ENCODE data around the gene C11orf21. TPM values are rescaled to one million over a fixed set of nuclear protein-coding genes. Genes with fewer than 3 reads are reported as not detected.

C11orf21 gene
- total and polyA plus RNA-seq, 10 of the 15 experiments (the other 5 are each of a cell fraction or from before 2014, with no cell fraction given) = 0.04 to 0.26 (median 0.11) TPM; not detected in 7

DNA sequence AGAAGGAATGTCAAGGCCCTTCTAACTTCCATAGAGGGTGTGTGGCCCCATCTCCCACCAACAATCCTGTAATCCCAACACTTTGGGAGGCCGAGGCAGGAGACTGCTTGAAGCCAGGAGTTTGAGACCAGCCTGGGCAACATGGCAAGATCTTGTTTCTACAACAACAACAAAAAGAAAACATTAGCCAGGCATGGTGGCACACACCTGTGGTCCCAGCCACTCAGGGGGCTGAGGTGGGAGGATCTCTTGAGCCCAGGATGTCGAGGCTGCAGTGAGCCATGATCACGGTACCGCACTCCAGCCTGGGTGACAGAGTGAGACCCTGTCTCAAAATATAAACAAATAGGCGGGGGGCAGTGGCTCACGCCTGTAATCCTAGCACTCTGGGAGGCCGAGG is 17.0 kb upstream of the C11orf21 start:
- DNase-seq (ENCODE audit: low read depth, low spot score) (no peak), FAIRE-seq (no peak), ATAC-seq (no peak)
- H3K9ac ChIP-seq (ENCODE audit: control insufficient read depth, insufficient read depth, low read length) = no peak overlapping the region
- no peak overlapping the region for H3K4me2 ChIP-seq (ENCODE audit: control insufficient read depth, insufficient read depth)
- ChIA-PET SMC1A (ENCODE audit: uncharacterized antibody, unreplicated experiment) (no interaction called here), CTCF (no interaction called here), POLR2A (no interaction called here), RAD21 (ENCODE audit: unreplicated experiment) (no interaction called here)
- H3K27me3 ChIP-seq (replicated peaks in 1 of 2; ENCODE audit: control insufficient read depth in 2 of 2, insufficient read depth in 2 of 2, low read length in 1 of 2) = no peaks in the 10 kb centered on the region
- in situ Hi-C loops (cut with MboI) = no loop called here
- BruUV-seq (replicated peaks) = no TSS peak
- no peaks in the 10 kb centered on the region for H3K79me2 ChIP-seq (ENCODE audit: control insufficient read depth, insufficient read depth, low read length)
- H4K20me1 ChIP-seq (ENCODE audit: control insufficient read depth, insufficient read depth) = no peaks in the 10 kb centered on the region
- TF ChIP-seq, protein P1, sequence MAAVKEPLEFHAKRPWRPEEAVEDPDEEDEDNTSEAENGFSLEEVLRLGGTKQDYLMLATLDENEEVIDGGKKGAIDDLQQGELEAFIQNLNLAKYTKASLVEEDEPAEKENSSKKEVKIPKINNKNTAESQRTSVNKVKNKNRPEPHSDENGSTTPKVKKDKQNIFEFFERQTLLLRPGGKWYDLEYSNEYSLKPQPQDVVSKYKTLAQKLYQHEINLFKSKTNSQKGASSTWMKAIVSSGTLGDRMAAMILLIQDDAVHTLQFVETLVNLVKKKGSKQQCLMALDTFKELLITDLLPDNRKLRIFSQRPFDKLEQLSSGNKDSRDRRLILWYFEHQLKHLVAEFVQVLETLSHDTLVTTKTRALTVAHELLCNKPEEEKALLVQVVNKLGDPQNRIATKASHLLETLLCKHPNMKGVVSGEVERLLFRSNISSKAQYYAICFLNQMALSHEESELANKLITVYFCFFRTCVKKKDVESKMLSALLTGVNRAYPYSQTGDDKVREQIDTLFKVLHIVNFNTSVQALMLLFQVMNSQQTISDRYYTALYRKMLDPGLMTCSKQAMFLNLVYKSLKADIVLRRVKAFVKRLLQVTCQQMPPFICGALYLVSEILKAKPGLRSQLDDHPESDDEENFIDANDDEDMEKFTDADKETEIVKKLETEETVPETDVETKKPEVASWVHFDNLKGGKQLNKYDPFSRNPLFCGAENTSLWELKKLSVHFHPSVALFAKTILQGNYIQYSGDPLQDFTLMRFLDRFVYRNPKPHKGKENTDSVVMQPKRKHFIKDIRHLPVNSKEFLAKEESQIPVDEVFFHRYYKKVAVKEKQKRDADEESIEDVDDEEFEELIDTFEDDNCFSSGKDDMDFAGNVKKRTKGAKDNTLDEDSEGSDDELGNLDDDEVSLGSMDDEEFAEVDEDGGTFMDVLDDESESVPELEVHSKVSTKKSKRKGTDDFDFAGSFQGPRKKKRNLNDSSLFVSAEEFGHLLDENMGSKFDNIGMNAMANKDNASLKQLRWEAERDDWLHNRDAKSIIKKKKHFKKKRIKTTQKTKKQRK (IDR thresholded peaks at IDR 0.05; ENCODE audit: low read depth, low read length) = no peak
- no peak for TF ChIP-seq RAD21 (IDR thresholded peaks at IDR 0.05; ENCODE audit: insufficient read depth, low read depth, low read length)
- TF ChIP-seq TBL1XR1 (IDR thresholded peaks at IDR 0.05; ENCODE audit: low read depth, low read length) = no peak
- no peak for TF ChIP-seq KAT2A (conservative IDR thresholded peaks at IDR 0.05; ENCODE audit: control insufficient read depth, low read depth, low read length)
- H3K4me1 ChIP-seq (ENCODE audit: control insufficient read depth, insufficient read depth, low read length) = no peaks in the 10 kb centered on the region
- no peaks in the 10 kb centered on the region for H3K36me3 ChIP-seq (ENCODE audit: control insufficient read depth in 2 of 2, insufficient read depth in 2 of 2, low read length in 1 of 2)
- intact Hi-C loops (cut with micrococcal nuclease; ENCODE audit: unreplicated experiment) = no loop called here
- no peaks in the 10 kb centered on the region for H3K9me3 ChIP-seq (replicated peaks; ENCODE audit: control insufficient read depth, insufficient read depth, low read length)
- no peak overlapping the region for H2AFZ ChIP-seq (ENCODE audit: control insufficient read depth, low read depth, low read length)
- WGBS (ENCODE audit: insufficient coverage, insufficient replicate concordance, low lambda C conversion rate, missing lambda C conversion rate) = 23% methylated on average over 7 of the region's 7 CpGs
- no peak overlapping the region for H3K27ac ChIP-seq (ENCODE audit: control insufficient read depth, insufficient read depth)
- no peak overlapping the region for H3K4me3 ChIP-seq

DNA sequence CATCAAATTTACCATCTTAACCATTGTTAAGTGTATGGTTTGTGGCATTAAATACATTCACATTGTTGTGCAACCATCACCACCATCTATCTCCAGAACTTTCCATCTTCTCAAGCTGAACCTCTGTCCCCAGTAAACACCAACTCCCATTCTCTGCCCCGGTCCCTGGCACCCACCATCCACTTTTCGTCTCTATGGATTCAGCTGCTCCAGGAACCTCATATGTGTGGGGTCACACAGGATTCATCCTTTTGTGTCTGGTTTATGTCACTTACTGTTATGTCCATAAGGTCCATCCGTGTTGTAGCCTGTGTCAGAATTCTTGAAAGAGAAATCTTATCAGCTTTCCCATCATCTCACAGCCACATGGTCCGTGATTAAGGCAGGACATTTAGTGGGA is 16.4 kb upstream of the C11orf21 start:
- 17% methylated on average over 4 of the region's 4 CpGs for WGBS (ENCODE audit: insufficient coverage, insufficient replicate concordance, low lambda C conversion rate, missing lambda C conversion rate)
- no peak for ATAC-seq
- ChIA-PET POLR2A (no interaction called here), SMC1A (ENCODE audit: uncharacterized antibody, unreplicated experiment) (no interaction called here), CTCF (no interaction called here), RAD21 (ENCODE audit: unreplicated experiment) (no interaction called here)
- FAIRE-seq = no peak
- no peaks in the 10 kb centered on the region for H3K4me1 ChIP-seq (ENCODE audit: control insufficient read depth, insufficient read depth, low read length)
- no peaks in the 10 kb centered on the region for H3K79me2 ChIP-seq (ENCODE audit: control insufficient read depth, insufficient read depth, low read length)
- H4K20me1 ChIP-seq (ENCODE audit: control insufficient read depth, insufficient read depth) = no peaks in the 10 kb centered on the region
- no peak overlapping the region for H3K4me2 ChIP-seq (ENCODE audit: control insufficient read depth, insufficient read depth)
- H3K27ac ChIP-seq (ENCODE audit: control insufficient read depth, insufficient read depth) = no peak overlapping the region
- no peaks in the 10 kb centered on the region for H3K9me3 ChIP-seq (replicated peaks; ENCODE audit: control insufficient read depth, insufficient read depth, low read length)
- DNase-seq (ENCODE audit: low read depth, low spot score) = no peak
- no peak overlapping the region for H3K4me3 ChIP-seq
- no TSS peak for BruUV-seq (replicated peaks)
- intact Hi-C loops (cut with micrococcal nuclease; ENCODE audit: unreplicated experiment) (no loop called here), in situ Hi-C loops (cut with MboI) (no loop called here)
- H3K36me3 ChIP-seq (ENCODE audit: control insufficient read depth in 2 of 2, insufficient read depth in 2 of 2, low read length in 1 of 2) = no peaks in the 10 kb centered on the region
- no peaks in the 10 kb centered on the region for H3K27me3 ChIP-seq (replicated peaks in 1 of 2; ENCODE audit: control insufficient read depth in 2 of 2, insufficient read depth in 2 of 2, low read length in 1 of 2)
- H2AFZ ChIP-seq (ENCODE audit: control insufficient read depth, low read depth, low read length) = no peak overlapping the region
- H3K9ac ChIP-seq (ENCODE audit: control insufficient read depth, insufficient read depth, low read length) = no peak overlapping the region
- TF ChIP-seq BHLHE40 (IDR thresholded peaks at IDR 0.05; ENCODE audit: borderline replicate concordance in 1 of 2, low read depth in 2 of 2, low read length in 1 of 2) (no peak), RBBP5 (conservative IDR thresholded peaks at IDR 0.05) (no peak), TAF1 (IDR thresholded peaks at IDR 0.05; ENCODE audit: borderline replicate concordance, low read depth, low read length) (no peak), LARP7 (IDR thresholded peaks at IDR 0.05) (no peak), IRF4 (IDR thresholded peaks at IDR 0.05; ENCODE audit: low read depth, low read length) (no peak), POLR2AphosphoS5 (IDR thresholded peaks at IDR 0.05; ENCODE audit: low read length) (no peak), MXI1 (IDR thresholded peaks at IDR 0.05; ENCODE audit: low read depth, low read length) (no peak), RB1 (IDR thresholded peaks at IDR 0.05; ENCODE audit: borderline replicate concordance) (no peak), ZNF207 (IDR thresholded peaks at IDR 0.05; ENCODE audit: borderline replicate concordance) (no peak), HCFC1 (IDR thresholded peaks at IDR 0.05; ENCODE audit: low read length) (no peak), HDAC2 (IDR thresholded peaks at IDR 0.05) (no peak), RAD21 (IDR thresholded peaks at IDR 0.05; ENCODE audit: insufficient read depth, low read depth, low read length) (no peak), KLF5 (IDR thresholded peaks at IDR 0.05; ENCODE audit: partially characterized antibody) (no peak)
- TF ChIP-seq, protein P2, sequence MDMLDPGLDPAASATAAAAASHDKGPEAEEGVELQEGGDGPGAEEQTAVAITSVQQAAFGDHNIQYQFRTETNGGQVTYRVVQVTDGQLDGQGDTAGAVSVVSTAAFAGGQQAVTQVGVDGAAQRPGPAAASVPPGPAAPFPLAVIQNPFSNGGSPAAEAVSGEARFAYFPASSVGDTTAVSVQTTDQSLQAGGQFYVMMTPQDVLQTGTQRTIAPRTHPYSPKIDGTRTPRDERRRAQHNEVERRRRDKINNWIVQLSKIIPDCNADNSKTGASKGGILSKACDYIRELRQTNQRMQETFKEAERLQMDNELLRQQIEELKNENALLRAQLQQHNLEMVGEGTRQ (IDR thresholded peaks at IDR 0.05; ENCODE audit: borderline replicate concordance, low read depth, low read length) = no peak
